H9 (cell line): ENCODE data around the gene CPA3. TPM values are rescaled to one million over a fixed set of nuclear protein-coding genes. Genes with fewer than 3 reads are reported as not detected.

ENCODE experiments used
- DNase-seq: peaks from one replicate; pipeline ENCODE4 v3.0.0-alpha.2; 2017
- H2AFZ ChIP-seq: one replicate; pipeline ENCODE4 v1.6.1; 2013; ENCODE audit warnings: mild to moderate bottlenecking, low read length, control low read depth, moderate library complexity
- H2AK5ac ChIP-seq: 2 replicates; pipeline ENCODE4 v1.6.1; 2013; ENCODE audit warnings: low read length, control low read depth, mixed read lengths; ENCODE audit not compliant: insufficient read length
- H2BK120ac ChIP-seq: one replicate; pipeline ENCODE4 v1.6.1; 2013; ENCODE audit warnings: low read depth, mild to moderate bottlenecking, low read length, control low read depth, inconsistent platforms; ENCODE audit not compliant: poor library complexity, severe bottlenecking
- H2BK12ac ChIP-seq: 2 replicates; pipeline ENCODE4 v1.6.1; 2013; ENCODE audit warnings: low read length, control low read depth, mixed read lengths, low read depth; ENCODE audit not compliant: insufficient read length
- H2BK15ac ChIP-seq: 2 replicates; pipeline ENCODE4 v1.6.1; 2013; ENCODE audit warnings: low read depth, low read length, control low read depth
- H2BK20ac ChIP-seq: one replicate; pipeline ENCODE4 v1.6.1; 2013; ENCODE audit warnings: low read depth, mild to moderate bottlenecking, low read length, control low read depth, inconsistent platforms; ENCODE audit not compliant: poor library complexity, severe bottlenecking
- H2BK5ac ChIP-seq: 2 replicates; pipeline ENCODE4 v1.6.1; 2013; ENCODE audit warnings: low read length, control low read depth, mixed read lengths; ENCODE audit not compliant: insufficient read length
- H3K14ac ChIP-seq: 2 replicates; pipeline ENCODE4 v1.6.1; 2013; ENCODE audit warnings: low read length, control low read depth; ENCODE audit not compliant: insufficient read depth
- H3K18ac ChIP-seq: 2 replicates; pipeline ENCODE4 v1.6.1; 2013; ENCODE audit warnings: low read depth, mild to moderate bottlenecking, mixed read lengths, low read length, control low read depth; ENCODE audit not compliant: insufficient read length
- H3K23ac ChIP-seq: 2 replicates; pipeline ENCODE4 v1.6.1; 2013; ENCODE audit warnings: low read length, control low read depth, mixed read lengths, low read depth; ENCODE audit not compliant: insufficient read length
- H3K23me2 ChIP-seq: 2 replicates; pipeline ENCODE4 v1.6.1; 2013; ENCODE audit warnings: low read depth, mild to moderate bottlenecking, mixed read lengths, low read length, control low read depth; ENCODE audit not compliant: insufficient read length, poor library complexity, severe bottlenecking
- H3K27ac ChIP-seq: 2 replicates; pipeline ENCODE4 v1.5.1; 2013; ENCODE audit warnings: low read length, control low read depth, mixed read lengths, low read depth; ENCODE audit not compliant: insufficient read length
- H3K27me3 ChIP-seq: 2 replicates; pipeline ENCODE4 v1.6.1; 2013; ENCODE audit warnings: low read length, control low read depth, inconsistent platforms; ENCODE audit not compliant: insufficient read depth
- H3K4ac ChIP-seq: 2 replicates; pipeline ENCODE4 v1.6.1; 2013; ENCODE audit warnings: low read depth, mild to moderate bottlenecking, control low read depth, inconsistent platforms, low read length, moderate library complexity
- H3K4me1 ChIP-seq: 2 replicates; pipeline ENCODE4 v1.6.1; 2013; ENCODE audit warnings: low read length, control low read depth, inconsistent platforms; ENCODE audit not compliant: insufficient read depth
- H3K4me2 ChIP-seq: 2 replicates; pipeline ENCODE4 v1.6.1; 2013; ENCODE audit warnings: low read length, control low read depth, mixed read lengths; ENCODE audit not compliant: insufficient read length, insufficient read depth
- H3K56ac ChIP-seq: 2 replicates; pipeline ENCODE4 v1.6.1; 2013; ENCODE audit warnings: low read depth, mild to moderate bottlenecking, mixed read lengths, low read length, control low read depth; ENCODE audit not compliant: insufficient read length
- H3K79me1 ChIP-seq: 2 replicates; pipeline ENCODE4 v1.6.1; 2013; ENCODE audit warnings: low read depth, mild to moderate bottlenecking, moderate library complexity, low read length, control low read depth, inconsistent platforms; ENCODE audit not compliant: insufficient read depth, poor library complexity, severe bottlenecking
- H3K79me2 ChIP-seq: 2 replicates; pipeline ENCODE4 v1.6.1; 2013; ENCODE audit warnings: low read length, control low read depth, inconsistent platforms; ENCODE audit not compliant: insufficient read depth
- H3K9ac ChIP-seq: 2 replicates; pipeline ENCODE4 v1.6.1; 2013; ENCODE audit warnings: low read length, control low read depth, mixed read lengths; ENCODE audit not compliant: insufficient read length; ENCODE audit errors: extremely low read depth
- H3K9me3 ChIP-seq: one replicate; pipeline ENCODE4 v1.6.1; 2013; ENCODE audit warnings: low read depth, low read length, inconsistent platforms; ENCODE audit not compliant: control insufficient read depth
- H3T11ph ChIP-seq: one replicate; pipeline ENCODE4 v1.6.1; 2013; ENCODE audit warnings: mild to moderate bottlenecking, low read length, control low read depth, inconsistent platforms
- H4K20me1 ChIP-seq: one replicate; pipeline ENCODE4 v1.6.1; 2013; ENCODE audit not compliant: control insufficient read depth, insufficient read length, insufficient read depth
- H4K5ac ChIP-seq: 2 replicates; pipeline ENCODE4 v1.6.1; 2013; ENCODE audit warnings: low read depth, mild to moderate bottlenecking, mixed read lengths, low read length, control low read depth; ENCODE audit not compliant: insufficient read length
- H4K8ac ChIP-seq: replicated peaks from 2 replicates; pipeline ENCODE4 v1.6.1; 2013; ENCODE audit warnings: low read length, control low read depth, mixed read lengths, low read depth; ENCODE audit not compliant: insufficient read length
- H4K91ac ChIP-seq: 2 replicates; pipeline ENCODE4 v1.6.1; 2013; ENCODE audit warnings: low read depth, mild to moderate bottlenecking, moderate library complexity, mixed read lengths, low read length, control low read depth; ENCODE audit not compliant: insufficient read length
- H3K27ac Mint-ChIP-seq, 3 experiments: 2 replicates in 2 of 3; 3 replicates in 1 of 3; pipeline ENCODE4 v1.8.0; 2020 to 2021; ENCODE audit warnings: mixed read lengths in 3 of 3, mild to moderate bottlenecking in 1 of 3, moderate library complexity in 1 of 3
- H3K27me3 Mint-ChIP-seq: 2 replicates; pipeline ENCODE4 v1.8.0; 2021; ENCODE audit warnings: low read depth, mild to moderate bottlenecking, moderate library complexity, mixed read lengths
- H3K36me3 Mint-ChIP-seq, 3 experiments: 2 replicates in 2 of 3; 3 replicates in 1 of 3; pipeline ENCODE4 v1.8.0; 2020 to 2021; ENCODE audit warnings: low read depth in 3 of 3, mixed read lengths in 3 of 3; ENCODE audit not compliant: insufficient read depth in 1 of 3
- H3K4me1 Mint-ChIP-seq, 2 experiments: 2 replicates each; pipeline ENCODE4 v1.8.0; 2020; ENCODE audit warnings: mixed read lengths in 2 of 2
- H3K4me3 Mint-ChIP-seq, 2 experiments: 2 replicates in 1 of 2; 3 replicates in 1 of 2; pipeline ENCODE4 v1.8.0; 2020 to 2021; ENCODE audit warnings: mild to moderate bottlenecking in 2 of 2, mixed read lengths in 2 of 2, moderate library complexity in 1 of 2
- H3K9me3 Mint-ChIP-seq, 2 experiments: 2 replicates in 1 of 2; 3 replicates in 1 of 2; pipeline ENCODE4 v1.8.0; 2020; ENCODE audit warnings: mild to moderate bottlenecking in 2 of 2, mixed read lengths in 2 of 2, moderate library complexity in 1 of 2
- CTCF ChIP-seq: fragments of 200-600 bp; sonication (generic); conservative IDR thresholded peaks from 3 replicates; pipeline ENCODE4 v1.8.0; 2021; ENCODE audit warnings: antibody characterized with exemption, mild to moderate bottlenecking
- WGBS: extraction: QIAGEN DNeasy Blood & Tissue Kit; methylation state at CpG from one replicate; pipeline ENCODE4 v1.1.7; 2013; ENCODE audit warnings: missing lambda C conversion rate, low lambda C conversion rate, mixed read lengths; ENCODE audit not compliant: insufficient read length; ENCODE audit errors: extremely low coverage; 5-methylcytosine and 5-hydroxymethylcytosine counted together
- total RNA-seq: library from RNA; stranded (reverse); gene quantifications from 2 replicates; pipeline ENCODE4 v1.2.1, GENCODE V29; 2021

The CPA3 gene
- total RNA-seq, 1 experiment from 2014 or later, result not detected

GRCh38 chr3:148816427-148816826, 48.7 kb upstream of the CPA3 start:
- no peak for DNase-seq
- Mint-ChIP-seq H3K4me1 (peaks cover 18% of the 10 kb centered on the region in 2 experiments), H3K4me3 (no peak overlapping the region), H3K27me3 (no peaks in the 10 kb centered on the region), H3K27ac (no peak overlapping the region), H3K9me3 (peaks cover 2 to 4% of the 10 kb centered on the region in 2 experiments; a peak in 3 of 5 replicates), H3K36me3 (peaks cover 0 to 4% (median 0%) of the 10 kb centered on the region in 3 experiments; a peak in 1 of 7 replicates)
- H3K18ac ChIP-seq, result no peak overlapping the region
- H2AFZ ChIP-seq, result no peak overlapping the region
- H3K4ac ChIP-seq, result no peak overlapping the region
- no CpG with 5 or more reads among the region's 2 CpGs for WGBS
- no peaks in the 10 kb centered on the region for H4K20me1 ChIP-seq
- H3T11ph ChIP-seq, result no peak overlapping the region
- peaks cover under 1% of the 10 kb centered on the region; the same call in 1 of the 2 replicates for H3K4me1 ChIP-seq
- TF ChIP-seq CTCF, result no peak
- H3K27me3 ChIP-seq, result no peaks in the 10 kb centered on the region
- H2BK120ac ChIP-seq, result no peak overlapping the region
- no peaks in the 10 kb centered on the region for H3K79me2 ChIP-seq
- no peak overlapping the region for H3K14ac ChIP-seq
- H3K9ac ChIP-seq, result no peak overlapping the region
- no peak overlapping the region for H2BK12ac ChIP-seq
- no peaks in the 10 kb centered on the region for H3K79me1 ChIP-seq
- H2BK5ac ChIP-seq, result no peak overlapping the region
- no peak overlapping the region for H4K8ac ChIP-seq
- no peak overlapping the region for H3K4me2 ChIP-seq
- H3K23ac ChIP-seq, result no peak overlapping the region
- no peak overlapping the region for H2BK20ac ChIP-seq
- no peak overlapping the region for H2AK5ac ChIP-seq
- no peak overlapping the region for H2BK15ac ChIP-seq
- H3K56ac ChIP-seq, result no peak overlapping the region
- no peaks in the 10 kb centered on the region for H3K9me3 ChIP-seq
- no peaks in the 10 kb centered on the region for H3K23me2 ChIP-seq
- H3K27ac ChIP-seq, result no peak overlapping the region
- no peak overlapping the region for H4K91ac ChIP-seq
- H4K5ac ChIP-seq, result no peak overlapping the region
